ENCODE measurements around the gene NFIX. TPM values are rescaled to one million over a fixed set of nuclear protein-coding genes. Genes with fewer than 3 reads are reported as not detected.

Gene NFIX
- total RNA-seq, 2 experiments from 2014 or later: 3.0 to 3.3 TPM

GRCh38 chr19:13118424-13119193 lies 123.3 kb downstream of the NFIX start:
- H3K4me1 ChIP-seq (ENCODE audit: insufficient read depth, low read length): peaks cover 65% of the 10 kb centered on the region
- intact Hi-C loops (cut with DNase I, micrococcal nuclease): loop anchor here in 1 of 2 experiments (1.0 to 10.0 kb wide), 2 partner anchors 32 to 656 kb away; partner anchors contain the start of genes C19orf53, IER2 and STX10
- H3K9me3 ChIP-seq (ENCODE audit: control insufficient read depth in 1 of 2, insufficient read depth in 1 of 2, low read length in 2 of 2): no peaks in the 10 kb centered on the region
- peaks cover 66% of the 10 kb centered on the region for H3K4me1 Mint-ChIP-seq (ENCODE audit: low read depth)
- peak overlapping the region; percentile 84 for H3K4me3 Mint-ChIP-seq
- peak overlapping the region; percentile 24 for H3K27ac Mint-ChIP-seq
- peaks cover 11% of the 10 kb centered on the region for H3K36me3 ChIP-seq (ENCODE audit: insufficient read depth, low read length)
- DNase-seq (peak in 3 of 14 experiments; percentile 35 to 59 (median 44)), ATAC-seq (ENCODE audit: poor library complexity) (no peak)
- H3K9me3 Mint-ChIP-seq: no peaks in the 10 kb centered on the region
- ChIA-PET CTCF (interaction anchor here (0.9 to 2.4 kb wide), 6 partner anchors 14 to 153 kb away, joined by 3 to 13 read pairs (median 6); partner anchors contain the start of genes IER2 and STX10), POLR2A (interaction anchor here (1.2 to 4.7 kb wide), 11 partner anchors 9 to 327 kb away, joined by 3 to 60 read pairs (median 15); partner anchors contain the start of genes IER2, JUNB and STX10)
- H3K36me3 Mint-ChIP-seq (ENCODE audit: low read depth): peaks cover 31% of the 10 kb centered on the region
- no peak for TF ChIP-seq CTCF (IDR thresholded peaks at IDR 0.05)
- H3K27me3 Mint-ChIP-seq: no peaks in the 10 kb centered on the region
- peak overlapping the region; percentile 73 for H3K4me3 ChIP-seq (ENCODE audit: low read length)
- H3K27ac ChIP-seq (ENCODE audit: low read depth in 1 of 2, low read length in 2 of 2): no peak overlapping the region
- no peaks in the 10 kb centered on the region for H3K27me3 ChIP-seq (ENCODE audit: control insufficient read depth in 1 of 2, insufficient read depth in 2 of 2, low read length in 2 of 2)

DNA sequence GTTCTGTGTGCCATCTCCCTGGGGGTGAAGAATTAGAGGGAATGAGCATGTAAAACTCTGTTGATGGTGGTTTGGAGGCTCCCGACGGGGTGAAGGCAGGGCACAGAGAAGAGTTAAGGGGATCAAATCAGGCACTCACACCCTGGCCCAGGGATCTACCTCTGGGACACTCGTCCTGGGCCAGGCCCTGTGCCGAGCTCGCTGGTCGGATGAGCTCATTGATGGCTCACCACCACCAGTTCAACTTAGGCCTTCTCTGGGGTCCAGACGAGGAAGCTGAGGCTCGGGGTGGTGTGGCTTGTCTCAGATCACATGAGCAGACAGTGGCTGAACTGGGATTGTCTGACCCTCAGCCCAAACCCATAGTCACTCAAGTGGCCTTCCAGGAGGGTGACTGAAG lies 124.4 kb downstream of the NFIX start:
- Histone ChIP-seq H3K4me3 (ENCODE audit: low read length) (peak overlapping the region; percentile 73), H3K27me3 (ENCODE audit: control insufficient read depth in 1 of 2, insufficient read depth in 2 of 2, low read length in 2 of 2) (no peaks in the 10 kb centered on the region), H3K27ac (ENCODE audit: low read depth in 1 of 2, low read length in 2 of 2) (no peak overlapping the region), H3K9me3 (ENCODE audit: control insufficient read depth in 1 of 2, insufficient read depth in 1 of 2, low read length in 2 of 2) (no peaks in the 10 kb centered on the region), H3K36me3 (ENCODE audit: insufficient read depth, low read length) (peaks cover 12% of the 10 kb centered on the region), H3K4me1 (ENCODE audit: insufficient read depth, low read length) (peaks cover 65% of the 10 kb centered on the region)
- intact Hi-C loops (cut with DNase I, micrococcal nuclease): loop anchor here in 1 of 2 experiments (10.0 kb wide), 1 partner anchor 655 kb away; the partner anchor contains the start of gene C19orf53
- H3K27ac Mint-ChIP-seq: peak overlapping the region; percentile 24
- TF ChIP-seq CTCF (IDR thresholded peaks at IDR 0.05): no peak
- ChIA-PET POLR2A (interaction anchor here (1.6 to 4.7 kb wide), 4 partner anchors 19 to 96 kb away, joined by 3 to 60 read pairs (median 28); partner anchors contain the start of genes IER2 and STX10), CTCF (no interaction called here)
- ATAC-seq (ENCODE audit: poor library complexity): no peak
- peak overlapping the region; percentile 84 for H3K4me3 Mint-ChIP-seq
- DNase-seq: peak in 1 of 14 experiments; percentile 33
- no peaks in the 10 kb centered on the region for H3K27me3 Mint-ChIP-seq
- peaks cover 26% of the 10 kb centered on the region for H3K36me3 Mint-ChIP-seq (ENCODE audit: low read depth)
- no peaks in the 10 kb centered on the region for H3K9me3 Mint-ChIP-seq
- peaks cover 66% of the 10 kb centered on the region for H3K4me1 Mint-ChIP-seq (ENCODE audit: low read depth)

GRCh38 chr19:13120031-13120430 lies 124.8 kb downstream of the NFIX start:
- ATAC-seq (ENCODE audit: poor library complexity): no peak
- Histone ChIP-seq H3K27ac (ENCODE audit: low read depth in 1 of 2, low read length in 2 of 2) (no peak overlapping the region), H3K9me3 (ENCODE audit: control insufficient read depth in 1 of 2, insufficient read depth in 1 of 2, low read length in 2 of 2) (no peaks in the 10 kb centered on the region), H3K36me3 (ENCODE audit: insufficient read depth, low read length) (peaks cover 12% of the 10 kb centered on the region), H3K4me1 (ENCODE audit: insufficient read depth, low read length) (peaks cover 65% of the 10 kb centered on the region), H3K27me3 (ENCODE audit: control insufficient read depth in 1 of 2, insufficient read depth in 2 of 2, low read length in 2 of 2) (no peaks in the 10 kb centered on the region), H3K4me3 (ENCODE audit: low read length) (no peak overlapping the region)
- Mint-ChIP-seq H3K9me3 (no peaks in the 10 kb centered on the region), H3K4me1 (ENCODE audit: low read depth) (peaks cover 63% of the 10 kb centered on the region), H3K27me3 (no peaks in the 10 kb centered on the region), H3K27ac (no peak overlapping the region), H3K4me3 (peak overlapping the region; percentile 84), H3K36me3 (ENCODE audit: low read depth) (peaks cover 26% of the 10 kb centered on the region)
- CTCF ChIA-PET: no interaction called here
- POLR2A ChIA-PET: interaction anchor here (4.7 kb wide), 1 partner anchor 19 kb away, joined by 32 read pairs; no protein-coding TSS in a partner anchor
- TF ChIP-seq CTCF (IDR thresholded peaks at IDR 0.05): no peak
- no peak for DNase-seq
- intact Hi-C loops (cut with DNase I, micrococcal nuclease): no loop called here
